Measurements from ENCODE around the gene CBR1.

DNA sequence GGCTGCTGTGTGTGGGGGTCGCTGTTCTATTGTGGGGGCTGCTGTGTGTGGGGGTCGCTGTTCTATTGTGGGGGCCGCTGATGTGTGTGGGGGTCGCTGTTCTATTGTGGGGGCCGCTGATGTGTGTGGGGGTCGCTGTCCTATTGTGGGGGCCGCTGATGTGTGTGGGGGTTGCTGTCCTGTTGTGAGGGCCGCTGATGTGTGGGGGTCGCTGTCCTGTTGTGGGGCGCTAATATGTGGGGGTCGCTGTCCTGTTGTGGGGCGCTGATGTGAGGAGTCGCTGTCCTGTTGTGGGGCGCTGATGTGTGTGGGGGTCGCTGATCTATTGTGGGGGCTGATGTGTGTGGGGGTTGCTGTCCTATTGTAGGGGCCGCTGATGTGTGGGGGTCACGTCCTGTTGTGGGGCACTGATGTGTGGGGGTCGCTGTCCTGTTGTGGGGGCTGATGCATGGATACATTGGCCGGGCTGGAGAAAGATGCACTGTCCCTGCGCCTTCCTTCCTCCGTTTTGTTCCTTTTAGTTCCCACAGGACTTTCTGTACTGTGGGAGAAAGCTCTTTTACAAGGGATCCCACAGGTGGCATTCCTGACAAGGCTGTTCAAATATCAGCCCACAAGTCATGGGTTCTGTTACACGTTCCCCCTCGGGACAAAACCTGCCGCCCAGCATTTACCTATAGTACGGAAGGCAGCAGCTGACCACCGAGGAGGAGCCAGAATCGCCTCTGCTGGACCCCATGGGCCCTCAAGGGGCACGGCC, 37.0 kb upstream of the CBR1 start:
- TF ChIP-seq EZH2 (IDR thresholded peaks at IDR 0.05; ENCODE audit: borderline replicate concordance, low read depth, low read length, poor library complexity, severe bottlenecking) (no peak), CTCF (conservative IDR thresholded peaks at IDR 0.05; ENCODE audit: low read depth, low read length) (no peak)

Measured in A673 (cell line).